Endodermal cell (in vitro differentiated cells): ENCODE results near the gene NUP98. TPM values are rescaled to one million over a fixed set of nuclear protein-coding genes. Genes with fewer than 3 reads are reported as not detected.

Experiments used
- DNase-seq: peaks from one replicate; pipeline ENCODE4 v3.0.0-alpha.2; 2017
- H3K27ac ChIP-seq: 2 replicates; pipeline ENCODE4 v1.5.1; 2013; ENCODE audit warnings: mild to moderate bottlenecking, low read depth, low read length, moderate library complexity
- H3K27me3 ChIP-seq: 2 replicates; pipeline ENCODE4 v1.6.1; 2013; ENCODE audit warnings: mild to moderate bottlenecking, low read length, moderate library complexity; ENCODE audit not compliant: insufficient read depth, control insufficient read depth, poor library complexity, severe bottlenecking
- H3K36me3 ChIP-seq: 2 replicates; pipeline ENCODE4 v1.7.0; 2013; ENCODE audit warnings: mild to moderate bottlenecking, low read length, moderate library complexity; ENCODE audit not compliant: control insufficient read depth, insufficient read depth
- H3K4me1 ChIP-seq: one replicate; pipeline ENCODE4 v1.7.0; 2013; ENCODE audit warnings: low read length; ENCODE audit not compliant: control insufficient read depth, insufficient read depth
- H3K4me3 ChIP-seq: 2 replicates; pipeline ENCODE4 v1.5.1; 2013; ENCODE audit warnings: mild to moderate bottlenecking, low read length, moderate library complexity
- H3K9ac ChIP-seq: 2 replicates; pipeline ENCODE4 v1.6.1; 2013; ENCODE audit warnings: mild to moderate bottlenecking, low read length, moderate library complexity; ENCODE audit not compliant: poor library complexity, severe bottlenecking; ENCODE audit errors: extremely low read depth
- H3K9me3 ChIP-seq: 2 replicates; pipeline ENCODE4 v1.6.1; 2013; ENCODE audit warnings: mild to moderate bottlenecking, low read length, moderate library complexity; ENCODE audit not compliant: control insufficient read depth
- H3K27ac Mint-ChIP-seq: 2 replicates; pipeline ENCODE4 v1.8.0; 2020; ENCODE audit warnings: mixed read lengths
- H3K27me3 Mint-ChIP-seq: 2 replicates; pipeline ENCODE4 v1.8.0; 2021; ENCODE audit warnings: mild to moderate bottlenecking, mixed read lengths; ENCODE audit not compliant: insufficient read depth
- H3K36me3 Mint-ChIP-seq: 2 replicates; pipeline ENCODE4 v1.8.0; 2020; ENCODE audit warnings: low read depth, mixed read lengths
- H3K4me1 Mint-ChIP-seq: 2 replicates; pipeline ENCODE4 v1.8.0; 2020; ENCODE audit warnings: mixed read lengths
- H3K4me3 Mint-ChIP-seq: 2 replicates; pipeline ENCODE4 v1.8.0; 2020; ENCODE audit warnings: mild to moderate bottlenecking, moderate library complexity, mixed read lengths
- H3K9me3 Mint-ChIP-seq: 2 replicates; pipeline ENCODE4 v1.8.0; 2020; ENCODE audit warnings: mild to moderate bottlenecking, mixed read lengths
- WGBS, 2 experiments: methylation state at CpG; one replicate each; pipeline versions ENCODE4 v1.1.5 to v1.1.7; 2013; ENCODE audit warnings: missing lambda C conversion rate in 2 of 2, mixed read lengths in 1 of 2; ENCODE audit not compliant: insufficient coverage in 1 of 2, insufficient read length in 1 of 2; 5-methylcytosine and 5-hydroxymethylcytosine counted together
- total RNA-seq, 2 donors: library from RNA; stranded (reverse); fragmentation: NEBNext Ultra II Directional in 1 of 2; extraction: Animal tissue kit (Norgen Biotek cat#: 25700) in 1 of 2; gene quantifications; 2 replicates in 1 of 2; 3 replicates in 1 of 2; pipeline ENCODE4 v1.2.1, GENCODE V29; 2021
- TF ChIP-seq, protein P1 (sequence below): fragments of 200-600 bp; sonication (generic); conservative IDR thresholded peaks from 2 replicates; pipeline ENCODE4 v1.5.0; 2021; ENCODE audit warnings: antibody characterized with exemption, mild to moderate bottlenecking

The NUP98 gene
- total RNA-seq, 2 donors from 2014 or later, result 81.6 to 92.6 TPM

DNA sequence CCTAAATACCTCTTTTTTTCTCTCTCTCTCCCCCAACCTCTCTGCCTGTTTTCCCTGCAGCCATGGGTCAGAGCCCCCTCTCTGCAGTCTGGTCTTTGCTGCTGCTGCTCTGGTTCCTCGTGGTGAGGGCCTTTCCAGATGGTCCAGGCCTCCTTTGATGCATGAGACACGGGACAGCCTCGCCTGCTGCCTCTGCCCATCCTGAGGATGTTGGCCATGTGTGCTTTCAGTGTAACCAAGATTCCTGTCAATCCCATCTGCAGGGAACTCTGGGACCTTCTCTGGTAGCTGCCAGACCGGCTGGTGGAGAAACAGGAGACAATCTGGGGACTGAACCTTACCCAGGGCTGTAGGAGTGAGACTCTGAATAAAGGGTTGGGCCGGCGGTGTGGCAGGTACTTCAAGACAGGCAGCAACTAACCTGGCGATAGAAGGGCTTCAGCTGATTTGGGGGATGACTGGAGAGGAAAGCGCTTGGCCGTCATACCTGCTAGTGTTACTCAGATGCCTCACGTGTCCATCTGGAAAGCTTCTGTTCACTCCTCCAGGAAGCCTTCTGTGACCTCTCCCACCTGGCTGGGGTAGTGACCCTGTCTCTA, 133.2 kb downstream of the NUP98 start:
- no peaks in the 10 kb centered on the region for H3K9me3 Mint-ChIP-seq
- no peaks in the 10 kb centered on the region for H3K27me3 Mint-ChIP-seq
- DNase-seq, result no peak
- H3K9me3 ChIP-seq, result no peaks in the 10 kb centered on the region
- no peaks in the 10 kb centered on the region for H3K27me3 ChIP-seq
- TF ChIP-seq, protein P1, sequence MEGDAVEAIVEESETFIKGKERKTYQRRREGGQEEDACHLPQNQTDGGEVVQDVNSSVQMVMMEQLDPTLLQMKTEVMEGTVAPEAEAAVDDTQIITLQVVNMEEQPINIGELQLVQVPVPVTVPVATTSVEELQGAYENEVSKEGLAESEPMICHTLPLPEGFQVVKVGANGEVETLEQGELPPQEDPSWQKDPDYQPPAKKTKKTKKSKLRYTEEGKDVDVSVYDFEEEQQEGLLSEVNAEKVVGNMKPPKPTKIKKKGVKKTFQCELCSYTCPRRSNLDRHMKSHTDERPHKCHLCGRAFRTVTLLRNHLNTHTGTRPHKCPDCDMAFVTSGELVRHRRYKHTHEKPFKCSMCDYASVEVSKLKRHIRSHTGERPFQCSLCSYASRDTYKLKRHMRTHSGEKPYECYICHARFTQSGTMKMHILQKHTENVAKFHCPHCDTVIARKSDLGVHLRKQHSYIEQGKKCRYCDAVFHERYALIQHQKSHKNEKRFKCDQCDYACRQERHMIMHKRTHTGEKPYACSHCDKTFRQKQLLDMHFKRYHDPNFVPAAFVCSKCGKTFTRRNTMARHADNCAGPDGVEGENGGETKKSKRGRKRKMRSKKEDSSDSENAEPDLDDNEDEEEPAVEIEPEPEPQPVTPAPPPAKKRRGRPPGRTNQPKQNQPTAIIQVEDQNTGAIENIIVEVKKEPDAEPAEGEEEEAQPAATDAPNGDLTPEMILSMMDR, result no peak
- H3K4me1 Mint-ChIP-seq, result no peaks in the 10 kb centered on the region
- 91 to 98% methylated on average over 9 to 10 of the region's 10 CpGs for WGBS, 2 experiments
- no peak overlapping the region for H3K27ac Mint-ChIP-seq
- no peak overlapping the region for H3K9ac ChIP-seq
- H3K4me1 ChIP-seq, result no peaks in the 10 kb centered on the region
- H3K36me3 ChIP-seq, result peaks cover 21% of the 10 kb centered on the region
- H3K36me3 Mint-ChIP-seq, result peaks cover 27% of the 10 kb centered on the region
- H3K27ac ChIP-seq, result no peak overlapping the region
- H3K4me3 Mint-ChIP-seq, result no peak overlapping the region
- no peak overlapping the region for H3K4me3 ChIP-seq

DNA sequence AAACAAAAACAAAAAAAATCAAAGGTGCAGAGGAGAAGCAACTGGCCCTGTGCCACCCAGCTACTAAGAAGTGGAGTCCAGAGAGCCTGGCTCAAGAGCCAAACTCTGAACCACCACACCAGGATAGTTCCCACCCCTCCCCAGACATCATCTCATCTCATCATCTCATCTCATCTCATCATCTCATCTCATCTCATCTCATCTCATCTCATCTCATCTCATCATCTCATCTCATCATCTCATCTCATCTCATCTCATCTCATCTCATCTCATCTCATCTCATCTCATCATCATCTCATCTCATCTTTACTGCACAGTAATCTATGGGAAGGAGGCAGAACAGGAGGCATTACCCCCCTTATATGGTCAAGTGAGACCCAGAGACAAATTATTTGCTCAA, 134.5 kb downstream of the NUP98 start:
- no peak overlapping the region for H3K4me3 ChIP-seq
- Mint-ChIP-seq H3K27ac (no peak overlapping the region), H3K4me3 (no peak overlapping the region), H3K4me1 (no peaks in the 10 kb centered on the region), H3K9me3 (peaks cover 7% of the 10 kb centered on the region), H3K27me3 (peaks cover 4% of the 10 kb centered on the region), H3K36me3 (peaks cover 15% of the 10 kb centered on the region)
- TF ChIP-seq, protein P1, result no peak
- no peaks in the 10 kb centered on the region for H3K4me1 ChIP-seq
- H3K36me3 ChIP-seq, result peaks cover 13% of the 10 kb centered on the region
- H3K27me3 ChIP-seq, result no peaks in the 10 kb centered on the region
- DNase-seq, result no peak
- H3K9ac ChIP-seq, result no peak overlapping the region
- no peaks in the 10 kb centered on the region for H3K9me3 ChIP-seq
- no peak overlapping the region for H3K27ac ChIP-seq

DNA sequence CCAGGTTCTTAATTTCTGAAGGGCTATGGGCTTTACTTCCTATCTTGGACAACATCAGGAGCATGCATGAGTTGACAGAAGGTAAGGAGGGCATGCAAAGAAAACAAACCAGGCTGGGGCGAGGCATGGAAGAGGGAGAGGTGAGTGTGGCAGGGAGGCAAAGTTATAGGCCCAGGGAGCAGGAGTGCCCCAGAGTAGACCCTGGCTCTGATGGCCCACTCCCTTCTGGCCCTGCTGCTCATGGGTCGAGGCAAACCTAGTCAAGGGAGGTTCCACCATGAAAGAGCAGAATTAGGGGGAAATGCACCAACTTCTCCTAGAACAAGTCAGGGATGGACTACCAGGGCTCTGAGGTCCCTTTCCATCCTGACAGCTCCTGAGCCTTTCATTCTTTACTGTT, 136.4 kb downstream of the NUP98 start:
- H3K36me3 Mint-ChIP-seq, result peaks cover 7% of the 10 kb centered on the region
- Histone ChIP-seq H3K4me1 (no peaks in the 10 kb centered on the region), H3K36me3 (peaks cover 5% of the 10 kb centered on the region), H3K9me3 (no peaks in the 10 kb centered on the region), H3K27ac (no peak overlapping the region), H3K9ac (no peak overlapping the region), H3K4me3 (no peak overlapping the region), H3K27me3 (no peaks in the 10 kb centered on the region)
- H3K27me3 Mint-ChIP-seq, result peaks cover 4% of the 10 kb centered on the region
- no peak overlapping the region for H3K27ac Mint-ChIP-seq
- no peaks in the 10 kb centered on the region for H3K4me1 Mint-ChIP-seq
- peaks cover 7% of the 10 kb centered on the region for H3K9me3 Mint-ChIP-seq
- TF ChIP-seq, protein P1, result no peak
- no peak overlapping the region for H3K4me3 Mint-ChIP-seq
- 83 to 93% methylated on average over 2 of the region's 2 CpGs for WGBS, 2 experiments
- no peak for DNase-seq
